ENCODE data around the gene CAMKK2.
"Not testable (repeated sequence)": the region's sequence is repeated elsewhere in the genome, so short reads cannot be mapped to it uniquely, and the experiment has no call there.

GRCh38 chr12:121226871-121227270, 69.6 kb downstream of the CAMKK2 start:
- TF ChIP-seq POLR2A, CTCF (IDR thresholded peaks at IDR 0.05): not testable (repeated sequence)
